Trophoblast cell (in vitro differentiated cells and primary cell): ENCODE measurements around the gene ASIC5.
A peak's percentile ranks its signal among the peaks of the same experiment; 100 is the strongest.
"Not testable (repeated sequence)": the region's sequence is repeated elsewhere in the genome, so short reads cannot be mapped to it uniquely, and the experiment has no call there.

Source experiments
- DNase-seq, 2 donors: peaks; one replicate each; pipeline ENCODE4 v3.0.0-alpha.2; 2016
- H2AFZ ChIP-seq: 2 replicates; pipeline ENCODE4 v1.6.1; 2013; ENCODE audit warnings: low read length, moderate library complexity, mild to moderate bottlenecking; ENCODE audit not compliant: insufficient read depth, poor library complexity
- H2AK5ac ChIP-seq: 2 replicates; pipeline ENCODE4 v1.6.1; 2013; ENCODE audit warnings: mild to moderate bottlenecking, low read length
- H2BK120ac ChIP-seq: 2 replicates; pipeline ENCODE4 v1.6.1; 2013; ENCODE audit warnings: low read length, mild to moderate bottlenecking, moderate library complexity; ENCODE audit not compliant: insufficient read depth, poor library complexity
- H2BK12ac ChIP-seq: 2 replicates; pipeline ENCODE4 v1.6.1; 2013; ENCODE audit warnings: mild to moderate bottlenecking, low read length, moderate library complexity
- H2BK5ac ChIP-seq: 2 replicates; pipeline ENCODE4 v1.6.1; 2013; ENCODE audit warnings: low read length, low read depth, moderate library complexity, mild to moderate bottlenecking; ENCODE audit not compliant: poor library complexity
- H3K14ac ChIP-seq: 2 replicates; pipeline ENCODE4 v1.6.1; 2013; ENCODE audit warnings: mild to moderate bottlenecking, low read length
- H3K18ac ChIP-seq: 2 replicates; pipeline ENCODE4 v1.6.1; 2013; ENCODE audit warnings: mild to moderate bottlenecking, low read length
- H3K23ac ChIP-seq: 2 replicates; pipeline ENCODE4 v1.6.1; 2013; ENCODE audit warnings: low read length
- H3K27ac ChIP-seq: 2 replicates; pipeline ENCODE4 v1.5.1; 2013; ENCODE audit warnings: low read depth, mild to moderate bottlenecking, inconsistent platforms, low read length, moderate library complexity
- H3K27me3 ChIP-seq: 2 replicates; pipeline ENCODE4 v1.6.1; 2013; ENCODE audit warnings: inconsistent platforms, mild to moderate bottlenecking, low read length, moderate library complexity; ENCODE audit not compliant: insufficient read depth
- H3K36me3 ChIP-seq, 2 experiments: 1 replicate in 1 of 2; 2 replicates in 1 of 2; pipeline ENCODE4 v1.6.1; 2013; ENCODE audit warnings: low read length in 2 of 2, mild to moderate bottlenecking in 2 of 2, moderate library complexity in 1 of 2; ENCODE audit not compliant: insufficient read depth in 2 of 2, control insufficient read depth in 1 of 2
- H3K4ac ChIP-seq: 2 replicates; pipeline ENCODE4 v1.6.1; 2013; ENCODE audit warnings: low read depth, mild to moderate bottlenecking, low read length, moderate library complexity
- H3K4me1 ChIP-seq, 2 experiments: 1 replicate in 1 of 2; 2 replicates in 1 of 2; pipeline ENCODE4 v1.6.1; 2013; ENCODE audit warnings: low read length in 2 of 2, mild to moderate bottlenecking in 2 of 2, moderate library complexity in 1 of 2; ENCODE audit not compliant: insufficient read depth in 2 of 2, control insufficient read depth in 1 of 2
- H3K4me2 ChIP-seq: 2 replicates; pipeline ENCODE4 v1.6.1; 2013; ENCODE audit warnings: inconsistent platforms, mild to moderate bottlenecking, low read length, moderate library complexity
- H3K4me3 ChIP-seq: 2 replicates; pipeline ENCODE4 v1.5.1; 2013; ENCODE audit warnings: mild to moderate bottlenecking, low read depth, low read length, inconsistent platforms
- H3K79me1 ChIP-seq: one replicate; pipeline ENCODE4 v1.6.1; 2013; ENCODE audit warnings: low read length
- H3K79me2 ChIP-seq: 2 replicates; pipeline ENCODE4 v1.6.1; 2013; ENCODE audit warnings: low read length, mild to moderate bottlenecking; ENCODE audit not compliant: control insufficient read depth, insufficient read depth, poor library complexity
- H3K9ac ChIP-seq: 2 replicates; pipeline ENCODE4 v1.6.1; 2013; ENCODE audit warnings: mild to moderate bottlenecking, low read length
- H3K9me3 ChIP-seq: 2 replicates; pipeline ENCODE4 v1.6.1; 2013; ENCODE audit warnings: low read depth, mild to moderate bottlenecking, control low read depth, inconsistent platforms, low read length; ENCODE audit not compliant: insufficient read depth
- H4K12ac ChIP-seq: 2 replicates; pipeline ENCODE4 v1.6.1; 2013; ENCODE audit warnings: low read depth, mild to moderate bottlenecking, low read length, moderate library complexity
- H4K8ac ChIP-seq: 2 replicates; pipeline ENCODE4 v1.6.1; 2013; ENCODE audit warnings: low read depth, mild to moderate bottlenecking, low read length, moderate library complexity
- H4K91ac ChIP-seq: one replicate; pipeline ENCODE4 v1.6.1; 2013; ENCODE audit warnings: low read depth, mild to moderate bottlenecking, low read length, moderate library complexity
- WGBS: extraction: QIAGEN DNeasy Blood & Tissue Kit; methylation state at CpG from one replicate; pipeline ENCODE4 v1.1.7; 2013; ENCODE audit warnings: missing lambda C conversion rate; ENCODE audit not compliant: insufficient read length, insufficient coverage; ENCODE audit errors: extremely low coverage; 5-methylcytosine and 5-hydroxymethylcytosine counted together

Gene ASIC5

GRCh38 chr4:155898371-155898770 lies 32.3 kb upstream of the ASIC5 start:
- not testable (repeated sequence) for H3K18ac ChIP-seq, H2BK12ac ChIP-seq, H4K8ac ChIP-seq, H2AFZ ChIP-seq, H3K4me3 ChIP-seq, H3K79me1 ChIP-seq, H3K9ac ChIP-seq, H3K9me3 ChIP-seq, H3K14ac ChIP-seq, H4K12ac ChIP-seq, H2AK5ac ChIP-seq, H2BK5ac ChIP-seq, H4K91ac ChIP-seq, H3K79me2 ChIP-seq, H3K27ac ChIP-seq, H3K4me2 ChIP-seq, H3K23ac ChIP-seq, H3K36me3 ChIP-seq, H3K27me3 ChIP-seq, H3K4me1 ChIP-seq, H2BK120ac ChIP-seq, H3K4ac ChIP-seq, DNase-seq
- WGBS, result no CpG with 5 or more reads among the region's 2 CpGs

- WGBS, result no CpG with 5 or more reads among the region's 3 CpGs
- Histone ChIP-seq H3K4me1 (no peaks in the 10 kb centered on the region), H3K9me3 (peaks cover 1% of the 10 kb centered on the region), H2AFZ (no peak overlapping the region), H3K14ac (no peak overlapping the region), H3K9ac (no peak overlapping the region), H3K4me2 (no peak overlapping the region), H3K36me3 (no peaks in the 10 kb centered on the region), H3K23ac (no peak overlapping the region), H3K18ac (no peak overlapping the region), H3K4ac (no peak overlapping the region), H2BK120ac (no peak overlapping the region), H2BK12ac (no peak overlapping the region), H2BK5ac (no peak overlapping the region), H3K4me3 (no peak overlapping the region), H4K12ac (no peak overlapping the region), H2AK5ac (no peak overlapping the region), H4K91ac (no peak overlapping the region), H3K79me2 (no peaks in the 10 kb centered on the region), H3K27ac (no peak overlapping the region), H3K79me1 (no peaks in the 10 kb centered on the region), H3K27me3 (no peaks in the 10 kb centered on the region), H4K8ac (no peak overlapping the region)
- DNase-seq, result peak; percentile 73 to 77
These were observed 25.0 kb upstream of the ASIC5 start for GRCh38 chr4:155891058-155891457.

GRCh38 chr4:155889946-155890345 lies 23.9 kb upstream of the ASIC5 start:
- Histone ChIP-seq H3K23ac (no peak overlapping the region), H3K9ac (no peak overlapping the region), H3K4me3 (no peak overlapping the region), H2AK5ac (no peak overlapping the region), H4K12ac (no peak overlapping the region), H3K79me1 (no peaks in the 10 kb centered on the region), H3K4ac (no peak overlapping the region), H3K27me3 (no peaks in the 10 kb centered on the region), H3K4me1 (no peaks in the 10 kb centered on the region), H3K9me3 (peaks cover 1% of the 10 kb centered on the region), H2BK5ac (no peak overlapping the region), H4K8ac (no peak overlapping the region), H3K27ac (no peak overlapping the region), H2BK120ac (no peak overlapping the region), H3K79me2 (no peaks in the 10 kb centered on the region), H4K91ac (no peak overlapping the region), H2AFZ (no peak overlapping the region), H3K36me3 (no peaks in the 10 kb centered on the region), H3K14ac (no peak overlapping the region), H3K4me2 (no peak overlapping the region), H3K18ac (no peak overlapping the region), H2BK12ac (no peak overlapping the region)
- WGBS, result no CpG with 5 or more reads among the region's 2 CpGs
- DNase-seq, result no peak

GRCh38 chr4:155889031-155889793 lies 23.1 kb upstream of the ASIC5 start:
- no peak overlapping the region for H2BK12ac ChIP-seq
- no peaks in the 10 kb centered on the region for H3K36me3 ChIP-seq
- no peak overlapping the region for H3K14ac ChIP-seq
- H3K9ac ChIP-seq, result no peak overlapping the region
- no peak overlapping the region for H3K4me3 ChIP-seq
- no peak overlapping the region for H2BK120ac ChIP-seq
- H3K27ac ChIP-seq, result no peak overlapping the region
- H3K79me1 ChIP-seq, result no peaks in the 10 kb centered on the region
- no peaks in the 10 kb centered on the region for H3K27me3 ChIP-seq
- no peak overlapping the region for H3K23ac ChIP-seq
- no CpG with 5 or more reads among the region's 5 CpGs for WGBS
- no peak overlapping the region for H3K4me2 ChIP-seq
- no peak overlapping the region for H3K4ac ChIP-seq
- H3K79me2 ChIP-seq, result no peaks in the 10 kb centered on the region
- no peak overlapping the region for H3K18ac ChIP-seq
- H3K9me3 ChIP-seq, result peaks cover 1% of the 10 kb centered on the region
- no peak overlapping the region for H2AFZ ChIP-seq
- no peak overlapping the region for H2BK5ac ChIP-seq
- no peak overlapping the region for H4K8ac ChIP-seq
- no peak overlapping the region for H2AK5ac ChIP-seq
- H4K91ac ChIP-seq, result no peak overlapping the region
- H3K4me1 ChIP-seq, result no peaks in the 10 kb centered on the region
- H4K12ac ChIP-seq, result no peak overlapping the region
- DNase-seq, result peak in 1 of 2 donors; percentile 23
